ENCODE results near the gene WDR45B. TPM values are rescaled to one million over a fixed set of nuclear protein-coding genes. Genes with fewer than 3 reads are reported as not detected.

The WDR45B gene
- total and polyA plus RNA-seq, 2 donors (not counting 1 experiment from before 2014, with no cell fraction given), result 54.3 to 72.7 TPM

DNA sequence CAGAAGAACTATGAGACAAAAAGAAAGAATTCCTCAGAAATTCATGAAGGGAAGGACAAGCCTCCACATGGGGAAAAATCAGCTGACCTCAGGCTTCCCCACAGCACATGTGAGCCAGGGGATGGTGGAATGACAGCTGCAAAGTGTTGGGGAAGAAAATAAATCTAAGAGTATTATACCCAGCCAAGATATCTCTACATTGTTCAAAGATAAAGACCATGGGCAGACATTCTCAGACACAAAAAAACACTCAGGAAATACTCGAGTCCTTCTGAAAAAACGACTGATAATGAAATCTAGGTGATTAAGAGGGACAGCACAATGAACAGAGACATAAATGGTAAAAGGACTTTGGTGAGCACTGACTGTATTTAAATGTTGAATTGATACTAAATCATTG is 46.4 kb upstream of the WDR45B start:
- TF ChIP-seq EZH2 (IDR thresholded peaks at IDR 0.05; ENCODE audit: borderline replicate concordance, insufficient read depth, low read depth, low read length, poor library complexity, severe bottlenecking), result no peak
- TF ChIP-seq, protein P1, sequence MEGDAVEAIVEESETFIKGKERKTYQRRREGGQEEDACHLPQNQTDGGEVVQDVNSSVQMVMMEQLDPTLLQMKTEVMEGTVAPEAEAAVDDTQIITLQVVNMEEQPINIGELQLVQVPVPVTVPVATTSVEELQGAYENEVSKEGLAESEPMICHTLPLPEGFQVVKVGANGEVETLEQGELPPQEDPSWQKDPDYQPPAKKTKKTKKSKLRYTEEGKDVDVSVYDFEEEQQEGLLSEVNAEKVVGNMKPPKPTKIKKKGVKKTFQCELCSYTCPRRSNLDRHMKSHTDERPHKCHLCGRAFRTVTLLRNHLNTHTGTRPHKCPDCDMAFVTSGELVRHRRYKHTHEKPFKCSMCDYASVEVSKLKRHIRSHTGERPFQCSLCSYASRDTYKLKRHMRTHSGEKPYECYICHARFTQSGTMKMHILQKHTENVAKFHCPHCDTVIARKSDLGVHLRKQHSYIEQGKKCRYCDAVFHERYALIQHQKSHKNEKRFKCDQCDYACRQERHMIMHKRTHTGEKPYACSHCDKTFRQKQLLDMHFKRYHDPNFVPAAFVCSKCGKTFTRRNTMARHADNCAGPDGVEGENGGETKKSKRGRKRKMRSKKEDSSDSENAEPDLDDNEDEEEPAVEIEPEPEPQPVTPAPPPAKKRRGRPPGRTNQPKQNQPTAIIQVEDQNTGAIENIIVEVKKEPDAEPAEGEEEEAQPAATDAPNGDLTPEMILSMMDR (IDR thresholded peaks at IDR 0.05), result no peak
- H3K79me2 ChIP-seq (ENCODE audit: control insufficient read depth, insufficient read depth, low read length), result peaks cover 3% of the 10 kb centered on the region
- ATAC-seq (ENCODE audit: low read depth), result no peak
- Mint-ChIP-seq H3K4me3 (no peak overlapping the region), H3K9me3 (ENCODE audit: insufficient read depth) (peaks cover 6% of the 10 kb centered on the region), H3K27ac (no peak overlapping the region), H3K27me3 (peaks cover 4% of the 10 kb centered on the region), H3K4me1 (peaks cover 10% of the 10 kb centered on the region)
- no peak for DNase-seq
- ChIA-PET POLR2A (interaction anchor here (0.6 kb wide), 1 partner anchor 163 kb away, joined by 4 read pairs; no protein-coding TSS in a partner anchor), CTCF (no interaction called here)
- H3K27ac ChIP-seq (ENCODE audit: low read length in 2 of 2), result no peak overlapping the region
- H3K4me2 ChIP-seq (replicated peaks; ENCODE audit: low read depth, low read length, poor library complexity, severe bottlenecking), result no peak overlapping the region
- H3K27me3 ChIP-seq (replicated peaks in 1 of 4; ENCODE audit: control extremely low read depth in 1 of 4, control insufficient read depth in 3 of 4, insufficient read depth in 4 of 4, low read length in 3 of 4), result peaks cover 0 to 11% (median 3%) of the 10 kb centered on the region in 4 experiments
- peaks cover 8 to 15% of the 10 kb centered on the region in 2 donors for H3K4me1 ChIP-seq (ENCODE audit: control insufficient read depth in 2 of 2, insufficient read depth in 2 of 2, low read length in 2 of 2)
- H4K20me1 ChIP-seq (ENCODE audit: control insufficient read depth, insufficient read depth, low read length, poor library complexity, severe bottlenecking), result peaks cover 5% of the 10 kb centered on the region
- WGBS (ENCODE audit: insufficient coverage), result no CpG with 5 or more reads among the region's 2 CpGs
- no peak overlapping the region for H2AFZ ChIP-seq (ENCODE audit: insufficient read depth, low read depth, low read length, poor library complexity, severe bottlenecking)
- no peak overlapping the region for H3K9ac ChIP-seq (ENCODE audit: low read length)
- intact Hi-C loops (cut with micrococcal nuclease), result no loop called here
- H3K4me3 ChIP-seq (ENCODE audit: control extremely low read depth in 1 of 5, extremely low read depth in 1 of 5, insufficient read depth in 1 of 5, low read depth in 2 of 5, low read length in 4 of 5), result no peak overlapping the region
- peaks cover 0 to 28% (median 7%) of the 10 kb centered on the region in 3 donors for H3K9me3 ChIP-seq (ENCODE audit: control extremely low read depth in 1 of 3, control insufficient read depth in 2 of 3, insufficient read depth in 1 of 3, low read length in 2 of 3)
- no peaks in the 10 kb centered on the region for H3K36me3 ChIP-seq (replicated peaks in 1 of 2; ENCODE audit: control extremely low read depth in 1 of 2, control insufficient read depth in 1 of 2, extremely low read depth in 1 of 2, insufficient read depth in 2 of 2, low read length in 1 of 2)

DNA sequence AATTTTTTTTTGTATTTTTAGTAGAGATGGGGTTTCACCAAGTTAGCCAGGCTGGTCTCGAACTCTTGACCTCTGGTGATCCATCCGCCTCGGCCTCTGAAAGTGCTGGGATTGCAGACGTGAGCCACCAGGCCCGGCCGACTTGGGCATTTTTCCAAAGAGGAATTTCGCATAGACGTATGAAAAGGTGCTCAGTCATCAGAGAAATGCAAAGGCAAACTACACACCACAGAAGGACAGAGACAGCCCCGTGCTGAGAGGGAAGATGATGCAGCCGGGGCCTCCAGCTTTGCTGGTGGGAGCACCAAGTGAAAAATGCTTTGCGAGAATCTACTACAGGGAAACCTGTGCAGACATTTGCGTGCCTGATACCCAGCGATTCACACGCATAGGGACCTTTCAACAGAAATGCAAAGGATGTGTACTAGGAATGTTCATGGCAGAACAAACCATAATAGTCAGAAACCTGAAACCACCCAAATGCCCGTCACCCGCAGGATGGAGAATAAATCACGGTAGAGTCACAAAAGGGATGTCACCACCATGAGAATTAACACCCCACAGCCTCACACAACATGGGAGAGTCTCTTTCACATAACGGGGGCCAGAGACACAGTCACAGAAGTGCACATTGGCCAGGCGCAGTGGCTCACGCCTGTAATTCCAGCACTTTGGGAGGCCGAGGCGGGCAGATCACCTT is 45.1 kb upstream of the WDR45B start:
- Histone ChIP-seq H3K27ac (ENCODE audit: low read length in 2 of 2) (no peak overlapping the region), H3K9me3 (ENCODE audit: control extremely low read depth in 1 of 3, control insufficient read depth in 2 of 3, insufficient read depth in 1 of 3, low read length in 2 of 3) (peaks cover 0 to 28% (median 7%) of the 10 kb centered on the region in 3 donors), H3K79me2 (ENCODE audit: control insufficient read depth, insufficient read depth, low read length) (peaks cover 3% of the 10 kb centered on the region), H3K4me1 (ENCODE audit: control insufficient read depth in 2 of 2, insufficient read depth in 2 of 2, low read length in 2 of 2) (peaks cover 8 to 9% of the 10 kb centered on the region in 2 donors), H3K36me3 (replicated peaks in 1 of 2; ENCODE audit: control extremely low read depth in 1 of 2, control insufficient read depth in 1 of 2, extremely low read depth in 1 of 2, insufficient read depth in 2 of 2, low read length in 1 of 2) (no peaks in the 10 kb centered on the region), H3K4me2 (replicated peaks; ENCODE audit: low read depth, low read length, poor library complexity, severe bottlenecking) (no peak overlapping the region), H3K4me3 (ENCODE audit: control extremely low read depth in 1 of 5, extremely low read depth in 1 of 5, insufficient read depth in 1 of 5, low read depth in 2 of 5, low read length in 4 of 5) (no peak overlapping the region), H3K9ac (ENCODE audit: low read length) (no peak overlapping the region), H4K20me1 (ENCODE audit: control insufficient read depth, insufficient read depth, low read length, poor library complexity, severe bottlenecking) (peaks cover 5% of the 10 kb centered on the region), H2AFZ (ENCODE audit: insufficient read depth, low read depth, low read length, poor library complexity, severe bottlenecking) (no peak overlapping the region), H3K27me3 (replicated peaks in 1 of 4; ENCODE audit: control extremely low read depth in 1 of 4, control insufficient read depth in 3 of 4, insufficient read depth in 4 of 4, low read length in 3 of 4) (peaks cover 0 to 11% (median 3%) of the 10 kb centered on the region in 4 experiments)
- Mint-ChIP-seq H3K9me3 (ENCODE audit: insufficient read depth) (peaks cover 6% of the 10 kb centered on the region), H3K4me3 (no peak overlapping the region), H3K4me1 (peaks cover 5% of the 10 kb centered on the region), H3K27ac (no peak overlapping the region), H3K27me3 (peaks cover 4% of the 10 kb centered on the region)
- DNase-seq (no peak), ATAC-seq (ENCODE audit: low read depth) (no peak)
- 98% methylated on average over 19 of the region's 22 CpGs for WGBS (ENCODE audit: insufficient coverage)
- intact Hi-C loops (cut with micrococcal nuclease), result no loop called here
- POLR2A ChIA-PET, result no interaction called here
- CTCF ChIA-PET, result no interaction called here
- TF ChIP-seq EZH2 (IDR thresholded peaks at IDR 0.05; ENCODE audit: borderline replicate concordance, insufficient read depth, low read depth, low read length, poor library complexity, severe bottlenecking), result no peak
- TF ChIP-seq, protein P1 (IDR thresholded peaks at IDR 0.05), result no peak
